ENCODE results near the gene GCNT2. TPM values are rescaled to one million over a fixed set of nuclear protein-coding genes. Genes with fewer than 3 reads are reported as not detected.
"Not testable (repeated sequence)": the region's sequence is repeated elsewhere in the genome, so short reads cannot be mapped to it uniquely, and the experiment has no call there.

Gene GCNT2
- total and polyA plus RNA-seq, 7 experiments from 2014 or later: 0.45 to 8.5 (median 3.6) TPM

DNA sequence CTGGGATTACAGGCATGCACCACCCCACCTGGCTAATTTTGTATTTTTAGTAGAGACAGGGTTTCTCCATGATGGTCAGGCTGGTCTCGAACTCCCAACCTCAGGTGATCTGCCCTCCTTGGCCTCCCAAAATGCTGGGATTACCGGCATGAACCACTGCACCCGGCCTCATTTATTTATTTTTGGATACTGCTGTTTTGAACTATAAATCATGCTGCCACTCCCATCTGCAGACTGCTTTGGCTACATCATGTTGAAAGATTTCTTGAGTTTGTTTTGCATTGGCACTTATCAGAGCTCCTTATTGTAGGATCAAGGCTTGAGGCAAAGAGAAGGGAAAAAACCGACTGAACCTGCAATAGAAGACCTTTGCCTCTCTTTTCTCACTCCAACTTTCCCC is 60.3 kb downstream of the GCNT2 start:
- H3K27me3 Mint-ChIP-seq; H3K27me3 ChIP-seq (ENCODE audit: control insufficient read depth in 2 of 2, insufficient read depth in 2 of 2, low read length in 2 of 2); ATAC-seq; H3K9me3 Mint-ChIP-seq; intact Hi-C loops (cut with micrococcal nuclease); H3K36me3 ChIP-seq (ENCODE audit: control insufficient read depth in 2 of 3, insufficient read depth in 3 of 3, low read length in 3 of 3); DNase-seq; H3K27ac Mint-ChIP-seq; H3K4me3 ChIP-seq (ENCODE audit: low read length); H3K36me3 Mint-ChIP-seq; H3K4me1 ChIP-seq (ENCODE audit: control insufficient read depth in 2 of 2, insufficient read depth in 2 of 2, low read length in 2 of 2); H3K4me3 Mint-ChIP-seq; H3K27ac ChIP-seq (ENCODE audit: low read depth, low read length); CTCF ChIA-PET; H3K9me3 ChIP-seq (ENCODE audit: control insufficient read depth in 2 of 3, low read length in 3 of 3); POLR2A ChIA-PET: not testable (repeated sequence)
- H3K4me1 Mint-ChIP-seq: peaks cover 0 to 28% (median 0%) of the 10 kb centered on the region in 7 donors

DNA sequence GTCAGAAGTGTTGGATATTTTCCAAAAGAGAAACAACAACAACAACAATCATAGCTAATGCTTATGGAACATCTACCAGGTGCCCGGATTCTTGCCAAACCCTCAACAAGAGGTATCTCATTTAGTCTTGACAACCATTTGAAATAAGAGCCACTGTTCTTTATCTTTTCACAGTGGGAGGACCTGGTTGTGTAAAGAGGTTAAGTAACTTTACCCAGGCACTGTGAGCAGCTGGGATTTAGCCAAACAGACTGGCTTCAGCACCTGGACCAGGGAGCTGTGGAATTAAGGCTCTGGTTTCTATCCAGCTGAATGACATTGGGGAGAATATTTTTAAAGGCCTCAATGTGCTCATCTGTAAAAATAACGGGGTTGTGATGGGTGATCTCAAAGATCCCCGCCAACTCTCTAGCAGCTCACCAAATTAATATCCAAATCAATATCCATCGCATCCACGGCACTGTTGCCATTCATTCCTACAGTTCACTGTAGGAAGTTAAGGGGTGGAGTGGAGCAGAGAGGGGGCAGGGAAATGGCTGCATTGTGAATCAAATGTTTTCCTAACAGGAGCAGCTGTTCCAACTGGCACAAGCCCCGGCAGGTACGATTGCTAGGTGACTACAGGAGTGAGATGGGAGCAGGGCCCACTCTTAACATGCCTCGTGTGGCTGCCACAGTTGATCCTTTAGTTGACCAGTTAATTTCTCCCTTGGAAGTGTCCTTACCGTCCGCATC is 61.8 kb downstream of the GCNT2 start:
- Histone ChIP-seq H3K27ac (ENCODE audit: low read depth, low read length) (no peak overlapping the region), H3K4me1 (ENCODE audit: control insufficient read depth in 2 of 2, insufficient read depth in 2 of 2, low read length in 2 of 2) (no peaks in the 10 kb centered on the region), H3K9me3 (ENCODE audit: control insufficient read depth in 2 of 3, low read length in 3 of 3) (no peaks in the 10 kb centered on the region), H3K36me3 (ENCODE audit: control insufficient read depth in 2 of 3, insufficient read depth in 3 of 3, low read length in 3 of 3) (no peaks in the 10 kb centered on the region), H3K4me3 (ENCODE audit: low read length) (no peak overlapping the region), H3K27me3 (ENCODE audit: control insufficient read depth in 2 of 2, insufficient read depth in 2 of 2, low read length in 2 of 2) (no peaks in the 10 kb centered on the region)
- ATAC-seq: no peak
- no peak for DNase-seq
- POLR2A ChIA-PET: no interaction called here
- Mint-ChIP-seq H3K4me1 (peaks cover 0 to 28% (median 0%) of the 10 kb centered on the region in 7 donors), H3K36me3 (peaks cover 0 to 5% (median 0%) of the 10 kb centered on the region in 5 donors), H3K4me3 (peak overlapping the region in 1 of 10 donors; percentile 45), H3K9me3 (peaks cover 0 to 3% (median 0%) of the 10 kb centered on the region in 11 donors), H3K27me3 (no peaks in the 10 kb centered on the region), H3K27ac (no peak overlapping the region)
- intact Hi-C loops (cut with micrococcal nuclease): no loop called here
- CTCF ChIA-PET: no interaction called here

DNA sequence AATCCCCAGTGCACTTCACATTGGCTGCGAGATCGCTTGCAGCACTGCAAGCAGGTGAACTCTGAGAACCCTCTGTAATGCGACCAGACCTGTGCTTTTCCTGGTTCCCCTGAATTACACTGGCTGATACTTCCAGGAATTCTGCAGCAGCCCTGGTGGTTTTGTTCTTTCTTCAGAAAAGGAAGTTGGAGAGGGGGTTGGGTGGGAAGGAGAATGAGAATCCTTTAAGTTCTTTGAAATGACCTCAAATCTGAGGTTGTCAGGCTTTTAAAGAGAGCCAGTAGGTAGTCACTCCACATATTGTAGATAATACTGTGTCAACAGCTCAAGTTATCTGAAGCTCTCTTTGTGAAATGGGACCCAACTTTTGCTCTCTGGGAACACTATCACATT is 62.4 kb downstream of the GCNT2 start:
- CTCF ChIA-PET: no interaction called here
- ATAC-seq: no peak
- Mint-ChIP-seq H3K36me3 (peaks cover 0 to 5% (median 0%) of the 10 kb centered on the region in 5 donors), H3K27ac (no peak overlapping the region), H3K27me3 (no peaks in the 10 kb centered on the region), H3K9me3 (peaks cover 0 to 3% (median 0%) of the 10 kb centered on the region in 11 donors), H3K4me1 (peaks cover 0 to 28% (median 0%) of the 10 kb centered on the region in 7 donors), H3K4me3 (peak overlapping the region in 1 of 10 donors; percentile 45)
- POLR2A ChIA-PET: no interaction called here
- H3K36me3 ChIP-seq (ENCODE audit: control insufficient read depth in 2 of 3, insufficient read depth in 3 of 3, low read length in 3 of 3): no peaks in the 10 kb centered on the region
- no peaks in the 10 kb centered on the region for H3K4me1 ChIP-seq (ENCODE audit: control insufficient read depth in 2 of 2, insufficient read depth in 2 of 2, low read length in 2 of 2)
- H3K27ac ChIP-seq (ENCODE audit: low read depth, low read length): no peak overlapping the region
- no peaks in the 10 kb centered on the region for H3K9me3 ChIP-seq (ENCODE audit: control insufficient read depth in 2 of 3, low read length in 3 of 3)
- no peaks in the 10 kb centered on the region for H3K27me3 ChIP-seq (ENCODE audit: control insufficient read depth in 2 of 2, insufficient read depth in 2 of 2, low read length in 2 of 2)
- DNase-seq: no peak
- intact Hi-C loops (cut with micrococcal nuclease): no loop called here
- no peak overlapping the region for H3K4me3 ChIP-seq (ENCODE audit: low read length)

- Histone ChIP-seq H3K9me3 (ENCODE audit: control insufficient read depth in 2 of 3, low read length in 3 of 3) (no peaks in the 10 kb centered on the region), H3K4me1 (ENCODE audit: control insufficient read depth in 2 of 2, insufficient read depth in 2 of 2, low read length in 2 of 2) (no peaks in the 10 kb centered on the region), H3K4me3 (ENCODE audit: low read length) (no peak overlapping the region), H3K27me3 (ENCODE audit: control insufficient read depth in 2 of 2, insufficient read depth in 2 of 2, low read length in 2 of 2) (no peaks in the 10 kb centered on the region), H3K27ac (ENCODE audit: low read depth, low read length) (no peak overlapping the region), H3K36me3 (ENCODE audit: control insufficient read depth in 2 of 3, insufficient read depth in 3 of 3, low read length in 3 of 3) (no peaks in the 10 kb centered on the region)
- peaks cover 0 to 3% (median 0%) of the 10 kb centered on the region in 5 donors for H3K36me3 Mint-ChIP-seq
- DNase-seq: no peak
- H3K9me3 Mint-ChIP-seq: no peaks in the 10 kb centered on the region
- intact Hi-C loops (cut with micrococcal nuclease): no loop called here
- H3K27ac Mint-ChIP-seq: peak overlapping the region in 1 of 9 donors; percentile 36
- CTCF ChIA-PET: no interaction called here
- POLR2A ChIA-PET: no interaction called here
- H3K4me3 Mint-ChIP-seq: no peak overlapping the region
- no peaks in the 10 kb centered on the region for H3K27me3 Mint-ChIP-seq
- no peak for ATAC-seq
- peaks cover 0 to 28% (median 0%) of the 10 kb centered on the region in 7 donors for H3K4me1 Mint-ChIP-seq
Measured at GRCh38 chr6:10584607-10585006, 63.5 kb downstream of the GCNT2 start.

DNA sequence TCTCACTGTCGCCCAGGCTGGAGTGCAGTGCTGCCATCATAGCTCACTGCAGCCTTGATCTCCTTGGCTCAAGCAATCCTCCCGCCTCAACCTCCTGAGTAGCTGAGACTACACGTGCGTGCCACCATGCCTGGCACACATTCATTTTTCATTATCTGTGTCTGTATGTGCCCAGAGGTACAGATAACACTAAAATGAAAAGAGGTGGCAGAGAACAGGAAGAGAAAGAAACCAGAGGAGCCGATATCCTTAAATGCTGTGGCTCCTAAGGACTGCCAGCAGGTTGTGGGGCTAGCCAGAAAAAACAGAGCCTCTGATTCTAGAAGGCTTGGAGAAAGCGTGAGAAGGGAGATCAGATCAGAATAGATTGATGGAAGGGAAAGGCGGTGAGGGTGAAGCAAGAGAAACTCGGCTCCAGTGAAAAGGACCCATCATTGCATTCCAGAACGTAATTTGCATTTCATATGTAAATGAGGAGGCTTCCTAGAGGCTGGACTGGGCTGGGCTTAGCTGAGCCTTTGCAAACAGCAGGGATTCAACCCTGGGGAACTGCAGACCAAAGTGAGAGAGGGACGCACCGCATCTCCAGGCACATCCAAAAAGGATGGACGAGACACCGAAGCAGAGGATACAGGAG is 64.2 kb downstream of the GCNT2 start:
- Histone ChIP-seq H3K4me1 (ENCODE audit: control insufficient read depth in 2 of 2, insufficient read depth in 2 of 2, low read length in 2 of 2) (no peaks in the 10 kb centered on the region), H3K27me3 (ENCODE audit: control insufficient read depth in 2 of 2, insufficient read depth in 2 of 2, low read length in 2 of 2) (no peaks in the 10 kb centered on the region), H3K36me3 (ENCODE audit: control insufficient read depth in 2 of 3, insufficient read depth in 3 of 3, low read length in 3 of 3) (no peaks in the 10 kb centered on the region), H3K9me3 (ENCODE audit: control insufficient read depth in 2 of 3, low read length in 3 of 3) (no peaks in the 10 kb centered on the region), H3K27ac (ENCODE audit: low read depth, low read length) (no peak overlapping the region), H3K4me3 (ENCODE audit: low read length) (no peak overlapping the region)
- peak overlapping the region in 1 of 9 donors; percentile 25 for H3K27ac Mint-ChIP-seq
- ATAC-seq (no peak), DNase-seq (no peak)
- ChIA-PET POLR2A (no interaction called here), CTCF (no interaction called here)
- H3K4me1 Mint-ChIP-seq: peaks cover 0 to 28% (median 0%) of the 10 kb centered on the region in 7 donors
- no peak overlapping the region for H3K4me3 Mint-ChIP-seq
- H3K9me3 Mint-ChIP-seq: no peaks in the 10 kb centered on the region
- H3K27me3 Mint-ChIP-seq: no peaks in the 10 kb centered on the region
- intact Hi-C loops (cut with micrococcal nuclease): no loop called here
- H3K36me3 Mint-ChIP-seq: peaks cover 0 to 3% (median 0%) of the 10 kb centered on the region in 5 donors

DNA sequence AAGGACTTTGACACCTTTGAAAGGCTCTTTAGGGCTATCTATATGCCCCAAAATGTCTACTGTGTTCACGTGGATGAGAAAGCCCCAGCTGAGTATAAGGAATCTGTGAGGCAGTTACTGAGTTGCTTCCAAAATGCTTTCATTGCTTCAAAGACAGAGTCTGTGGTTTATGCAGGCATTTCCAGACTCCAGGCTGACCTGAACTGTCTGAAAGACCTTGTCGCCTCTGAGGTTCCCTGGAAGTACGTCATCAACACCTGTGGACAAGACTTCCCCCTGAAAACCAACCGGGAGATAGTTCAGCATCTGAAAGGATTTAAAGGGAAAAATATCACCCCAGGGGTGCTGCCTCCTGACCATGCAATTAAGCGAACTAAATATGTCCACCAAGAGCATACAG is 65.2 kb downstream of the GCNT2 start:
- Histone ChIP-seq H3K4me3 (ENCODE audit: low read length) (no peak overlapping the region), H3K36me3 (ENCODE audit: control insufficient read depth in 2 of 3, insufficient read depth in 3 of 3, low read length in 3 of 3) (no peaks in the 10 kb centered on the region), H3K4me1 (ENCODE audit: control insufficient read depth in 2 of 2, insufficient read depth in 2 of 2, low read length in 2 of 2) (no peaks in the 10 kb centered on the region), H3K9me3 (ENCODE audit: control insufficient read depth in 2 of 3, low read length in 3 of 3) (no peaks in the 10 kb centered on the region), H3K27me3 (ENCODE audit: control insufficient read depth in 2 of 2, insufficient read depth in 2 of 2, low read length in 2 of 2) (no peaks in the 10 kb centered on the region), H3K27ac (ENCODE audit: low read depth, low read length) (no peak overlapping the region)
- intact Hi-C loops (cut with micrococcal nuclease): no loop called here
- H3K27me3 Mint-ChIP-seq: no peaks in the 10 kb centered on the region
- POLR2A ChIA-PET: no interaction called here
- peaks cover 0 to 28% (median 0%) of the 10 kb centered on the region in 7 donors for H3K4me1 Mint-ChIP-seq
- peaks cover 0 to 8% (median 4%) of the 10 kb centered on the region in 5 donors for H3K36me3 Mint-ChIP-seq
- no peak for DNase-seq
- no peak for ATAC-seq
- H3K27ac Mint-ChIP-seq: no peak overlapping the region
- H3K9me3 Mint-ChIP-seq: peaks cover 0 to 3% (median 0%) of the 10 kb centered on the region in 11 donors
- H3K4me3 Mint-ChIP-seq: no peak overlapping the region
- CTCF ChIA-PET: no interaction called here

Data from naive thymus-derived CD4-positive, alpha-beta T cell (primary cell).